Kidney epithelial cell (primary cell): Measurements from ENCODE around the gene DSE. TPM values are rescaled to one million over a fixed set of nuclear protein-coding genes. Genes with fewer than 3 reads are reported as not detected.
"Not testable (repeated sequence)": the region's sequence is repeated elsewhere in the genome, so short reads cannot be mapped to it uniquely, and the experiment has no call there.

Experiments
- DNase-seq: peaks from one replicate; pipeline ENCODE4 v3.0.0-alpha.2; 2010; ENCODE audit warnings: low read depth
- H3K27me3 ChIP-seq: 2 replicates; pipeline ENCODE4 v1.6.0; 2011; ENCODE audit warnings: low read length; ENCODE audit not compliant: control insufficient read depth, insufficient read depth
- H3K36me3 ChIP-seq: 2 replicates; pipeline ENCODE4 v1.5.1; 2011; ENCODE audit warnings: low read length; ENCODE audit not compliant: control insufficient read depth, insufficient read depth
- H3K4me3 ChIP-seq: 2 replicates; pipeline ENCODE4 v1.5.1; 2011; ENCODE audit warnings: low read depth, mild to moderate bottlenecking, control low read depth, low read length
- total RNA-seq: library from RNA; depleted of rRNA; stranded (reverse); fragments of >200 nt; gene quantifications from 2 replicates; pipeline ENCODE4 v1.2.3, GENCODE V29; 2015
- TF ChIP-seq, protein P1 (sequence below): IDR thresholded peaks from 2 replicates; pipeline ENCODE4 v1.5.1; 2011; ENCODE audit warnings: mild to moderate bottlenecking, moderate library complexity, low read length, control low read depth, inconsistent platforms; ENCODE audit not compliant: insufficient read depth, poor library complexity, severe bottlenecking

Gene DSE
- total RNA-seq, result 46.3 and 48.8 TPM in 2 replicates

- DNase-seq, result no peak
- TF ChIP-seq, protein P1, sequence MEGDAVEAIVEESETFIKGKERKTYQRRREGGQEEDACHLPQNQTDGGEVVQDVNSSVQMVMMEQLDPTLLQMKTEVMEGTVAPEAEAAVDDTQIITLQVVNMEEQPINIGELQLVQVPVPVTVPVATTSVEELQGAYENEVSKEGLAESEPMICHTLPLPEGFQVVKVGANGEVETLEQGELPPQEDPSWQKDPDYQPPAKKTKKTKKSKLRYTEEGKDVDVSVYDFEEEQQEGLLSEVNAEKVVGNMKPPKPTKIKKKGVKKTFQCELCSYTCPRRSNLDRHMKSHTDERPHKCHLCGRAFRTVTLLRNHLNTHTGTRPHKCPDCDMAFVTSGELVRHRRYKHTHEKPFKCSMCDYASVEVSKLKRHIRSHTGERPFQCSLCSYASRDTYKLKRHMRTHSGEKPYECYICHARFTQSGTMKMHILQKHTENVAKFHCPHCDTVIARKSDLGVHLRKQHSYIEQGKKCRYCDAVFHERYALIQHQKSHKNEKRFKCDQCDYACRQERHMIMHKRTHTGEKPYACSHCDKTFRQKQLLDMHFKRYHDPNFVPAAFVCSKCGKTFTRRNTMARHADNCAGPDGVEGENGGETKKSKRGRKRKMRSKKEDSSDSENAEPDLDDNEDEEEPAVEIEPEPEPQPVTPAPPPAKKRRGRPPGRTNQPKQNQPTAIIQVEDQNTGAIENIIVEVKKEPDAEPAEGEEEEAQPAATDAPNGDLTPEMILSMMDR, result no peak
- Histone ChIP-seq H3K36me3 (no peaks in the 10 kb centered on the region), H3K4me3 (peak within 1 kb of the TSS; percentile 64), H3K27me3 (no peaks in the 10 kb centered on the region)
Measured at GRCh38 chr6:116370760-116371119, at the start of gene DSE. DSE (plus strand) TSS chr6:116370947; CDS start chr6:116399251, 28,304 bp downstream.

- H3K27me3 ChIP-seq, H3K4me3 ChIP-seq, DNase-seq, H3K36me3 ChIP-seq: not testable (repeated sequence)
Measured at GRCh38 chr6:116321933-116322332, 48.8 kb upstream of the DSE start.

- Histone ChIP-seq H3K4me3 (no peak overlapping the region), H3K27me3 (no peaks in the 10 kb centered on the region), H3K36me3 (no peaks in the 10 kb centered on the region)
- DNase-seq, result no peak
- TF ChIP-seq, protein P1, result no peak
Measured at GRCh38 chr6:116323863-116324262, 46.9 kb upstream of the DSE start.

GRCh38 chr6:116325634-116326132, 45.1 kb upstream of the DSE start:
- DNase-seq, H3K27me3 ChIP-seq, H3K36me3 ChIP-seq, H3K4me3 ChIP-seq: not testable (repeated sequence)

GRCh38 chr6:116326181-116326671, 44.5 kb upstream of the DSE start:
- DNase-seq, result no peak
- no peaks in the 10 kb centered on the region for H3K27me3 ChIP-seq
- H3K4me3 ChIP-seq, result no peak overlapping the region
- TF ChIP-seq, protein P1, result no peak
- H3K36me3 ChIP-seq, result no peaks in the 10 kb centered on the region

- no peak for DNase-seq
- TF ChIP-seq, protein P1, result no peak
Measured at GRCh38 chr6:116326996-116327395, 43.8 kb upstream of the DSE start.

GRCh38 chr6:116327803-116328527, 42.8 kb upstream of the DSE start:
- TF ChIP-seq, protein P1, result no peak
- no peaks in the 10 kb centered on the region for H3K36me3 ChIP-seq
- no peak for DNase-seq
- no peaks in the 10 kb centered on the region for H3K27me3 ChIP-seq
- H3K4me3 ChIP-seq, result no peak overlapping the region

More at GRCh38 chr6:116326996-116327395, 43.8 kb upstream of the DSE start:
- Histone ChIP-seq H3K27me3 (no peaks in the 10 kb centered on the region), H3K36me3 (no peaks in the 10 kb centered on the region), H3K4me3 (no peak overlapping the region)
